HG02759 (cell line): ENCODE data around the gene CYB5R2.

Source experiments
- ATAC-seq: cut with Tn5 transposase; IDR thresholded peaks from one replicate; pipeline ENCODE4 v1.9.1; 2021; ENCODE audit warnings: mild to moderate bottlenecking, moderate library complexity; ENCODE audit not compliant: unreplicated experiment

CYB5R2 gene

GRCh38 chr11:7672960-7673723, at the start of gene CYB5R2:
CYB5R2 (minus strand) TSS chr11:7673500; CDS start chr11:7672825, 675 bp downstream.
- ATAC-seq: no peak

GRCh38 chr11:7714786-7715185, 41.5 kb upstream of the CYB5R2 start:
- no peak for ATAC-seq

- ATAC-seq: no peak
Observed at GRCh38 chr11:7706377-7706776, 33.1 kb upstream of the CYB5R2 start, which contains the start of gene OVCH2. OVCH2 (minus strand) TSS chr11:7706477; CDS start chr11:7706394, 83 bp downstream.

- no peak for ATAC-seq
Observed at GRCh38 chr11:7703740-7704139, 30.4 kb upstream of the CYB5R2 start.

- ATAC-seq: no peak
Observed at GRCh38 chr11:7696424-7696823, 23.1 kb upstream of the CYB5R2 start.

GRCh38 chr11:7694235-7694634, 20.9 kb upstream of the CYB5R2 start:
- no peak for ATAC-seq

- no peak for ATAC-seq
Observed at GRCh38 chr11:7692426-7692825, 19.1 kb upstream of the CYB5R2 start.

GRCh38 chr11:7691759-7692350, 18.6 kb upstream of the CYB5R2 start:
- ATAC-seq: no peak

- ATAC-seq: no peak
Observed at GRCh38 chr11:7690648-7691047, 17.3 kb upstream of the CYB5R2 start.

GRCh38 chr11:7689239-7689638, 15.9 kb upstream of the CYB5R2 start:
- ATAC-seq: no peak

GRCh38 chr11:7688238-7688826, 15.0 kb upstream of the CYB5R2 start:
- ATAC-seq: no peak

- ATAC-seq: no peak
Observed at GRCh38 chr11:7687386-7687785, 14.1 kb upstream of the CYB5R2 start.

GRCh38 chr11:7686761-7687160, 13.5 kb upstream of the CYB5R2 start:
- ATAC-seq: no peak

GRCh38 chr11:7683571-7683970, 10.3 kb upstream of the CYB5R2 start:
- ATAC-seq: no peak

- no peak for ATAC-seq
Observed at GRCh38 chr11:7677796-7678201, 4.5 kb upstream of the CYB5R2 start.

- ATAC-seq: no peak
Observed at GRCh38 chr11:7677071-7677470, 3.8 kb upstream of the CYB5R2 start.

- no peak for ATAC-seq
Observed at GRCh38 chr11:7675631-7676030, 2.3 kb upstream of the CYB5R2 start.

GRCh38 chr11:7673724-7674434, 579 bp upstream of the CYB5R2 start:
- ATAC-seq: no peak

GRCh38 chr11:7672276-7672959, 882 bp downstream of the CYB5R2 start:
- no peak for ATAC-seq

- peak; percentile 74 for ATAC-seq
Observed at GRCh38 chr11:7671347-7672215, 1.7 kb downstream of the CYB5R2 start.
